GM18951 (cell line): ENCODE measurements around the gene MED6.

Source experiments
- POLR2A ChIP-seq: IDR thresholded peaks from 4 replicates; pipeline ENCODE4 v1.6.1; 2011; ENCODE audit warnings: mild to moderate bottlenecking; ENCODE audit not compliant: insufficient read length, insufficient read depth; ENCODE audit errors: extremely low read depth
- in situ Hi-C: fragments of 300-500 bp; cut with MboI; formaldehyde crosslinking; loops from one replicate; pipeline ENCODE4 v1.12.0; 2022; ENCODE audit warnings: low sequenced_read_pairs, mixed read lengths, inconsistent platforms; ENCODE audit not compliant: unreplicated experiment

The MED6 gene

DNA sequence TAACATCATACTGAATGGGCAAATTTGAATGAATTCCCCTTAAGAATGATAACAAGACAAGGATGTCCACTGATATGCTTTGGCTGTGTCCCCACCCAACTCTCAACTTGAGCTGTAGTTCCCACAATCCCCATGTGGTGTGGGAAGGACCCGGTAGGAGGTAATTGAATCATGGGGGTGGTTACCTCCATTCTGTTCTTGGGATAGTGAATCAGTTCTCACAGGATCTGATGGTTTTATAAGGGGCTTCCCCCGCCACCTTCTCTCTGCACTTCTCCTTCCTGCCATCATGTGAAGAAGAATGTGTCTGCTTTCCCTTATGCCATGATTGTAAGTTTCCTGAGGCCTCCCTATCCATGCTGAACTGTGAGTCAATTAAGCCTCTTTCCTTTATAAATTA is 29.3 kb downstream of the MED6 start:
- in situ Hi-C loops: no loop called here
- no peak for TF ChIP-seq POLR2A

DNA sequence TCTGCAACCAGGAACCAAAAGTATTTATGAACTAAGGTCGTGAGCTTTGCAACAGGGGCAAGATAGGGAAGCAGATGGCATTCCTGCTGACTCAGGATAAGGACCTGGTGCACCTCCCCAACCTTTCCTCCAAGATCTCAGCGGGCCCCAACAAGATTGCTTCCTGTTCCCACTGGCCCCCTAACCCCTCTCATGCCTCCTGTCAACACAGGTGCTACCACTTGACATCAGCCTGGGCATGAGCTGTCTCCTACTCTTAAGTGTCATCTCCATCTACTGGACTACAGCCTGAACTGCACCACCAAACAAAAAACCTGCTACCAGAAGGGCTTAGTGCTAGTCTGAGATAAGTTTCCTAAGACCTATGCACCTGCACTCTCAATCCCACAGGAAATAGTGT is 32.7 kb downstream of the MED6 start:
- in situ Hi-C loops: no loop called here
- no peak for TF ChIP-seq POLR2A

DNA sequence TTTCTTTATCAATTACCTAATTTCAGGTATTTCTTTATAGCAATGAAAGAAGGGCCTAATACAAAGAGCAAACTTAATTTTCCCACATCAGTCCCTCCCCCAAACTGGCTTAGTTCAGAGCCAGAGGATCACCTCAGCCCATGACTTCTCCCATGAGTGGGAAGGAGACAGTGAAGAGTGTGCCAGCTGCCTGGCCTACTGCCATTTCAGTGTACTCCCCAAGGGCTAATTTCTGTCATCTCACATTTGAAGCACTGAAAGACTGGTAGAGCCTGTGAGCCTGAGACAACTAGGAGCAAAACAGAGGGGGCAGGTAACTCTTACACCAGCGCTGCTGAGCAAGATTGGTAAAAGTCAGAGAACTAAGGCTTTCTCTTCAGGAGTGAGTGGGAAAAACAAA is 36.6 kb downstream of the MED6 start:
- TF ChIP-seq POLR2A: no peak
- in situ Hi-C loops: no loop called here

DNA sequence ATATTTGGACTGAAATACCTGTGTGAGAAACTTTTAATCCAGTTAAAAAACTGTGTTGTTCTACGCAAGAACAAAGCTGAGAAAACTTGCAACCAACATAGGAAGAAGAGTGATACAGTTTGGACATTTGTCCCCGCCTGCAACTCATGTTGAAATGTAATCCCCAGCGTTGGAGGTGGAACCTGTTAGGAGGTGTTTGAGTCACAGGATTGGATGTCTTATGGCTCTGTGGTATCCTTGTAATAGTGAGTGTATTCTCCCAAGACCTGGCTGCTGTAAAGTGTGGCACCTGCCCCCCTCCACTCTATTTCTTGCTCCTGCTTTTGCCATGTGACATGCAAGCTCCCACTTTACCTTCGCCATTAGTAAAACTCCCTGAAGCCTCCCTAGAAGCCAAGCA is 37.0 kb downstream of the MED6 start:
- in situ Hi-C loops: no loop called here
- no peak for TF ChIP-seq POLR2A

DNA sequence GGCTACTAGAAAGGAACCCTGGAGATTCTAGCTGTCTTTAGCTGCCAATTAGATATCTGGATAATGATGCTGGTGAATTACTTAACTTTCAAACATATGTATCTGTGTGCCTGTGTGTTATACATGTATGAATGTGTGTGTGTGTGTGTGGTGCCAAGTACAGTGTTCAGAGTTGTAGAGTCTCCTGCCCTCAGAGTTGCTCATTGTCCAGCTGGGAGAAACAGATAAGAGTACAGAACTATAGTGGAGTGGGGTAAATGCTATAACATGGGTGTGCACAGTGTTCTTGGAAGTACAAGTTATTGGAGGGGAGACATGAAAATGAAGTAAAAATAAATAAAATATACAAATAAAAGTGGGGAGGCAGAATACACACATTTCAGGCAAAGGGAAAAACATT is 42.1 kb downstream of the MED6 start:
- in situ Hi-C loops: no loop called here
- no peak for TF ChIP-seq POLR2A

DNA sequence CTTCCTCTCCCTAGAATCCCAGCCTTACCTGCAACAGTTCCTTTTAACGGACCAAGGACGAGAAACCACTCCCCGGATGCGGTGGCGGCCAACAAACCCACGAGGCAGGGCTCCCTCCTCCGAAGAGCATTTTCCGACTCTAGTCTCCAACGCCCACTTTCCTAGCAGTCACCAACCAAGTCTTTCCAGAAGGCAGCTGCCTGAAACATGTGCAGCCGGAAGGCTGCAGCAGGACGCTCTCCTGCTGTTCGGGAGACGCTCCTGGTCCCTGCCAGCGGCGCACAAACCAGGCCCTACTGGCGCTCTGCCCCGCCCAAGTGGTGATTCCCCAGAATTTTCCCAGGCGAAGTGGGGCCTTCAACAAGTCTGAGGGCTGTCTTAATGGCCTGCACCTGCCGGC is 44.6 kb downstream of the MED6 start:
- in situ Hi-C loops: no loop called here
- no peak for TF ChIP-seq POLR2A

DNA sequence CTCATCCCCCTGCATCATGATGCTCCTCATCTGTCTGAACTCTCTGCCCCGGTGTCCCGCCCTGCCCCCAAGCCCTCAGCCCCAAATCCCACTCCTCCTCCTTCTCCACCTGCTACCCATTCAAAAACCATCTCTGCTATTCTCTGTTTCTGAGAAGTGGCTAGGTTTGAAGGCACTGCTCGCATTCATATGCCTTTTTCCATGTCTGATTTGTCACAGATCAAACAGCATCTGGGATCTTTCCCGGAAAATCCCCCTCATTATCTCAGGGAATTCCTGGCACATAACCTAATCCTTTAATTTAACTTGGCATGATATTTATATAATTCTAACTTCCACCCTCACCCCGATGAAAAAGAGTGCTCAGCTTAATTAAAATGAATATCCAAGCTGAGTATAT is 62.4 kb downstream of the MED6 start:
- in situ Hi-C loops: no loop called here
- no peak for TF ChIP-seq POLR2A

DNA sequence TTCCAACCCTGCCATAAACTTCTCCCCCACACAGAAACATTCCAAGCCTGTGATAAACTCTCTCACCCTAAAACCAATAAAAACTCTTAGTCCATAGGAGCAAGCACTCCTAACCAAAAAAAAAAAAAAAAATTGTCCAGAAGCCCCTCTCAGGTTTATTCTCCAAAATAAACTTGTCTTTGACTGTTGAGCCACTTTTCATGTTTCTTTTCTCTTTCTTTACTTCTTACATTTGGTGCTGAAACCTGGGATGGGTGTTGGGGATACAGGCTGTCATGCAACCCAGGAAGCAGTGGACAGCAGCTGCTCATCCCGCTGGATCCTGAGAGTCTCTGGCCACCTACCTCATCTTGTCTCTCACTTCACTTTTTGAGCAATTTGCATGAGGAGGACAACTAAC is 63.6 kb downstream of the MED6 start:
- in situ Hi-C loops: no loop called here
- TF ChIP-seq POLR2A: no peak

DNA sequence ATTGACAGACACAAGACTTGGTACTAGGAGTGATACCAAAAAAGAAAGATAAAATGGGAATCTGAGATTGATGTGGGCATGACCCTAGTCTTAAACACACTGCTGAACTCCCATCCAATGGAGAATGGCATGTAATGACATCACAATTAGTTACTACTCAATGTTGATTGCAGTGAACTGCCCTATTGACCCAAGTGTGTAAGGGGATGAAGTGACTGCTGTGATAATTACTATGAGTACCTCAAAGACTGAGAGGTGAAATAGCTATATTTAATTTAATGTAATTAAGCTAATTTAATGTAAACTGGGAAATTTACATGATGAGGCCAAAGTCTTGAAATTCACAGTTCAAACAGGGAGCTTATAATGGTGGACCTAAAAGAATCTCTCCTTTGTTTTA is 65.6 kb downstream of the MED6 start, which contains the start of gene ADAM20:
Gene ADAM20 (minus strand): TSS at position 101 of the 400 bp plus-strand sequence. CDS start 10,247 bp downstream, outside the sequence.
- in situ Hi-C loops: no loop called here
- no peak for TF ChIP-seq POLR2A
